Right cardiac atrium (tissue), 5 donors: Measurements from ENCODE around the gene LTO1. TPM values are rescaled to one million over a fixed set of nuclear protein-coding genes. Genes with fewer than 3 reads are reported as not detected.
"Not testable (repeated sequence)": the region's sequence is repeated elsewhere in the genome, so short reads cannot be mapped to it uniquely, and the experiment has no call there.

Experiments used
- ATAC-seq, 2 donors: fragments of 200-7000 bp; cut with Tn5 transposase; one replicate each; pipeline versions ENCODE4 v1.8.0 to v1.9.1; 2020; ENCODE audit warnings: moderate library complexity in 2 of 2, mild to moderate bottlenecking in 1 of 2
- DNase-seq, 3 donors: peaks; one replicate each; pipeline ENCODE4 v3.0.0-alpha.2; 2020
- H3K27ac ChIP-seq: one replicate; pipeline ENCODE4 v1.5.1; 2013; ENCODE audit warnings: mild to moderate bottlenecking, low read length, control low read depth, moderate library complexity
- H3K27me3 ChIP-seq: one replicate; pipeline ENCODE4 v1.6.1; 2013; ENCODE audit not compliant: control insufficient read depth, insufficient read depth
- H3K4me1 ChIP-seq: one replicate; pipeline ENCODE4 v1.6.1; 2013; ENCODE audit warnings: low read length; ENCODE audit not compliant: control insufficient read depth, insufficient read depth
- H3K4me3 ChIP-seq: one replicate; pipeline ENCODE4 v1.5.1; 2013; ENCODE audit warnings: low read length, control low read depth
- H3K9me3 ChIP-seq: one replicate; pipeline ENCODE4 v1.6.1; 2013; ENCODE audit warnings: low read length; ENCODE audit not compliant: control insufficient read depth
- WGBS: extraction: QIAGEN DNeasy Blood & Tissue Kit; methylation state at CpG from one replicate; pipeline ENCODE4 v1.1.7; 2013; 5-methylcytosine and 5-hydroxymethylcytosine counted together
- intact Hi-C, 4 donors: fragments of 100-400 bp; cut with DNase I; formaldehyde crosslinking; loops; one replicate each; pipeline versions ENCODE4 v1.11.0 to v1.14.0; 2022 to 2023
- polyA plus RNA-seq: library from polyadenylated mRNA; stranded (reverse); fragments of 200-250 nt; gene quantifications from one replicate; pipeline ENCODE4 v1.2.3, GENCODE V29; 2013
- total RNA-seq, 4 donors: library from RNA; stranded (reverse); fragmentation: NEBNext Ultra II Directional; extraction: Animal tissue kit (Norgen Biotek cat#: 25700); gene quantifications; one replicate each; pipeline ENCODE4 v1.2.1, GENCODE V29; 2021
- donor health status: healthy with polysubstance abuse.
- donor health status: DM: no; HTN: yes; CAD: no.
- donor health status: DM: no; HTN: no; CAD: no.
- donor health status: DM: no; HTN: yes; CAD: no; lungs with severe emphysema.
- donor health status: DM: yes; HTN: yes; CAD: no.

The LTO1 gene
- total and polyA plus RNA-seq, 5 donors, result 8.7 to 13.6 (median 10.5) TPM

DNA sequence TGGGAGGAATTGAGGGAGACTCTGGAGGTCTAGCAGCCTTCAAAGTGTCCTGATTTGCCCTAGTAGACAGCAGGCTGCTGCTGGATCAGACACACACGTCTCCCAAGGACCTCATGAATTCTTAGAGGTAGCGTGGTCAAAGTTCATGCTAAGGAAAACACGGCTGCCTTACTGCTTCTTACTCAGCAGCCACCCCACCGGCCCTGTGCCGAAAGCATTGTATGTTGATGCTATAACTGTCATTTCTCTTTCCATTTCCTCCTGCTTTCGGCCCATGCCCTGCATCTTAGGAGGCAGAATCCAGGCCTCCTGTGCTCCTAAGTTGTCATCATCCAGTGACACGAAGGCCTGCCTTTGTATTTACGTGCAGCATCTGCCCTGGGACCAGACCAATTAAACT lies 44.7 kb downstream of the LTO1 start:
- 96% methylated on average over 8 of the region's 8 CpGs for WGBS

DNA sequence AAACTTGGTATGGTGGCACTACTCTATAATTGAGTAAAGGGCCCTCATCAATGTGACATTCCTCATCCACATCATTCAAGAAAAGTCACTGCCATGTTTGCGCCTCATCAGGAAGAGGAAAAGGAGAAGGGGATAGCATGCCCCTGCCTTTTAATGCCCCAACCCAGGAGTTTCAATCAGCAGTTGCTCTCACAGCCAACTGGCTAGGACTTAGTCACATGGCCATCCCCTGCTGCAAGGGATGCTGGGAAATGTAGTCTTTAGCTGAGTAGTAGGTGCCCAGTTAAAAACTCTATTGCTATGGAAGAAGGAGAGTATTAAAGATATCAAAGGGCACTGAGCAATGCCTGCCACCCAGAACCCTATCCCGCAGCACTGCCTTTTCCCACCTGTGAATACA lies 45.1 kb downstream of the LTO1 start:
- WGBS, result 94% methylated on average over 2 of the region's 2 CpGs
- Histone ChIP-seq H3K9me3 (no peaks in the 10 kb centered on the region), H3K4me1 (no peaks in the 10 kb centered on the region), H3K27ac (no peak overlapping the region), H3K27me3 (no peaks in the 10 kb centered on the region), H3K4me3 (no peak overlapping the region)
- ATAC-seq, result no peak
- intact Hi-C loops, result loop anchor here in 3 of 4 donors (10.0 kb wide), 3 partner anchors 135 to 335 kb away; partner anchors contain the start of gene MYEOV (in 1 of the 3)
- DNase-seq, result no peak

More for the DNA sequence above, 44.7 kb downstream of the LTO1 start:
- Histone ChIP-seq H3K27ac (no peak overlapping the region), H3K4me3 (no peak overlapping the region), H3K27me3 (no peaks in the 10 kb centered on the region), H3K9me3 (no peaks in the 10 kb centered on the region), H3K4me1 (no peaks in the 10 kb centered on the region)
- intact Hi-C loops, result loop anchor here in 3 of 4 donors (10.0 kb wide), 3 partner anchors 136 to 336 kb away; partner anchors contain the start of gene MYEOV (in 1 of the 3)
- ATAC-seq (no peak), DNase-seq (no peak)

DNA sequence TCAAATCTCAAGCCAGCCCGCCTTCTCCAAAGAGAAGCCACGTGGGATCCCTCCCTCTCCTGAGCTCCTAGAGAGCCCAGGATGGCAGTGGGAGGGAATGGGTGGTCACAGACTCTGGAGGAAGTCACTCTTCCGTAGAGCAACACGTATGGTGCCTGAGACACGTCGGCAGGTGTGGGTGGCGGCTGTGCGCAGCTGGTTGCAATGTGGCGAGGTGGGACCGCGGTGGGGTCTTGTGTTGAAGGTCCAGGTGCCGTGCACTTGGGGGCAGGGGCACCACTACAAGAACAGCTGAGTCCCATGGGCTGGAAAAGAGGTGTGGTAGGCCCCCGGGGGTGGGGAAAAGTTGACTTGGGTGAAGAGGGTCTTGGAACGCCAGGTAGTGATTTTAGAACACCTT lies 47.6 kb downstream of the LTO1 start:
- Histone ChIP-seq H3K27ac (no peak overlapping the region), H3K27me3 (no peaks in the 10 kb centered on the region), H3K9me3 (no peaks in the 10 kb centered on the region), H3K4me1 (no peaks in the 10 kb centered on the region), H3K4me3 (no peak overlapping the region)
- ATAC-seq, result no peak
- intact Hi-C loops, result no loop called here
- WGBS, result 85% methylated on average over 14 of the region's 14 CpGs
- no peak for DNase-seq

DNA sequence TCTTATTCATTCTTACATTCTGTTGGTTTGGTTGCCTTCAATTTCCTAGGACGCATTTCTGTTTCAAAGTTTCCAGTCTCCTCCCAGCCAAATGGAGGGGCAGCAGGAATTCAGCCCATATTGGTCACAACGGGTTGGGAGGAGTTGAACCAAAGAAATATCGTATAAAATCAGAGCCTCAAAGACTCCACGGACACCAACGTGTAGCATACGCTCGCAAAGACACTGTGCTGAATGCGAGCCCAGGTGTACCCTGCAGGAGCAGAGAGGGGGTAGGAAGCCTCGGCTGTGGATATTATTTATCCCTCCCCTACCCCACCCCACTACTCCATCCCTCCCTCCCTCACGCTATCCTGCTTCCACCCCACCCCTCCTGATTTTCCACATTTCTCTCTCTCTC lies 49.7 kb downstream of the LTO1 start:
- intact Hi-C loops, result no loop called here

GRCh38 chr11:69624293-69624692 lies 50.9 kb downstream of the LTO1 start:
- WGBS, result 91% methylated on average over 1 of the region's 1 CpG
- intact Hi-C loops, result no loop called here
- DNase-seq, result no peak
- no peaks in the 10 kb centered on the region for H3K27me3 ChIP-seq
- H3K27ac ChIP-seq, result no peak overlapping the region
- H3K4me1 ChIP-seq, result no peaks in the 10 kb centered on the region
- no peaks in the 10 kb centered on the region for H3K9me3 ChIP-seq
- ATAC-seq, result no peak
- H3K4me3 ChIP-seq, result no peak overlapping the region

More for the DNA sequence above, 49.7 kb downstream of the LTO1 start:
- WGBS, result 87% methylated on average over 10 of the region's 10 CpGs
- Histone ChIP-seq H3K27me3 (no peaks in the 10 kb centered on the region), H3K4me1 (no peaks in the 10 kb centered on the region), H3K4me3 (no peak overlapping the region), H3K9me3 (no peaks in the 10 kb centered on the region), H3K27ac (no peak overlapping the region)
- no peak for DNase-seq
- no peak for ATAC-seq

DNA sequence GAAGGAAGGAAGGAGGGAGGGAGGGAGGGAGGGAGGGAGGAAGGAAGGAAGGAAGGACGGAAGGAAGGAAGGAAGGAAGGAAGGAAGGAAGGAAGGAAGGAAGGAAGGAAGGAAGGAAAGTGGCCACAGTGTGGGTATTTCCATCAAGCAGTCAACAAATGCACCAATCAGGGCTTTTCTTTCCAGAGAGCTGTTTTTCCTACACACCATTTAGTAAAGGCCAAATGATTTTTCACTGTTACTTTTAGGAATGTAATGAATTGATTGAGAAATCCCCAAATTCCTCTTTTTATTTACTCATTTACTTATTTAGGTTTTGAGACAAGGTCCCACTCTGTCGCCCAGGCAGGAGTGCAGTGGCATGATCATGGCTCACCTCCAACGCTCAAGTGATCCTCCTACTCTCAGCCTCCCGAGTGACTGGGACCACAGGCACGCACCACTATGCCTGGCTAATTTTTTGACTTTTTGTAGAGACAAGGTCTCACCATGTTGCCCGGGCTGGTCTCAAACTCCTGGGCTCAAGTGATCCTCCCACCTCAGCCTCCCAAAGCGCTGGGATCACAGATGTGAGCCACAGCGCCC lies 53.0 kb downstream of the LTO1 start:
- H3K4me3 ChIP-seq, ATAC-seq, H3K27me3 ChIP-seq, intact Hi-C loops, H3K27ac ChIP-seq, H3K9me3 ChIP-seq, H3K4me1 ChIP-seq, DNase-seq: not testable (repeated sequence)
- WGBS, result 79% methylated on average over 8 of the region's 8 CpGs

GRCh38 chr11:69620683-69621290 lies 54.4 kb downstream of the LTO1 start:
- Histone ChIP-seq H3K27me3 (no peaks in the 10 kb centered on the region), H3K9me3 (no peaks in the 10 kb centered on the region), H3K27ac (no peak overlapping the region), H3K4me1 (no peaks in the 10 kb centered on the region), H3K4me3 (no peak overlapping the region)
- 87% methylated on average over 2 of the region's 2 CpGs for WGBS
- intact Hi-C loops, result no loop called here
- ATAC-seq (no peak), DNase-seq (no peak)

- H3K27me3 ChIP-seq, result no peaks in the 10 kb centered on the region
- ATAC-seq (no peak), DNase-seq (no peak)
- no peak overlapping the region for H3K27ac ChIP-seq
- intact Hi-C loops, result no loop called here
- no peaks in the 10 kb centered on the region for H3K4me1 ChIP-seq
- WGBS, result 90% methylated on average over 8 of the region's 8 CpGs
- H3K4me3 ChIP-seq, result no peak overlapping the region
- no peaks in the 10 kb centered on the region for H3K9me3 ChIP-seq
Observed at GRCh38 chr11:69618237-69618636, 56.9 kb downstream of the LTO1 start.

DNA sequence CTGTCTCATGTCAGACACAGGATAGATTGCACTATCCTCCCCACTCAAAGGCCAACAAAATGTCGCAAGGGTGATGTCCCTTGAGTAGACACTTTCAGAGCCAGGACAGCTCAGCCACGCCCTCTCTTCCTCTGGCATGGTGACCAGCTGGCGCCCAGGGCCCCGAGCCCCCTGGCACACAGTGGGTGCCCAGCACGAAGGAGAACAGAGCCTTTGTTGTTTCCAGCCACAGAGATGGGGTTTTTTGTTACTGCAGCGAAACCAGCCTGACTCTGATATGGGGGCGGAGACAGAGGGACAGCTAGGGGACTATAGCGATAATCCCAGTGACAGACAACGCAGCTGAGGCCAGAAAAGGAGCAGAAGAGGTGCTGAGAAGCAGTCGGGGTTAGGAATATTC lies 57.5 kb downstream of the LTO1 start:
- no peaks in the 10 kb centered on the region for H3K4me1 ChIP-seq
- no peak overlapping the region for H3K27ac ChIP-seq
- intact Hi-C loops, result no loop called here
- no peak overlapping the region for H3K4me3 ChIP-seq
- DNase-seq (no peak), ATAC-seq (no peak)
- no peaks in the 10 kb centered on the region for H3K9me3 ChIP-seq
- H3K27me3 ChIP-seq, result no peaks in the 10 kb centered on the region
- 86% methylated on average over 10 of the region's 10 CpGs for WGBS

DNA sequence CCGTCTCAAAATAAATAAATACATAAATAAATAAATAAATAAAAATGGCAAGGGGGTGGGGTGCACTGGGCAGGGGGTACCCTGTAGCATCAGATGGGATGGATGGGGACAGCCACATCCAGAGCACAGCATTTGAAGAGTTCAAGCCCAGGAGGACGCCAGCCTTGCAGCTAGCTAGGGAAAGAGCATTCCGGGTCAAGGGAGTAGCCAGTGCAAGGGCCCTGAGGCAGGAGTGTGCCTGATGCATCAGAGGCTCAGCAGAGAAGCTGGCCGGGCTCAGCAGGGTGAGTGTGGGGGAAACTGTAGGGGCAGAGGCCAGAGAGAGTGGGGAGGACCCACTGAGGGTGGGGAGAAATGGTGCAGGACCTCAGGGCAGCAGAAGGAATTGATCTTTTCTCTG lies 57.9 kb downstream of the LTO1 start:
- Histone ChIP-seq H3K9me3 (no peaks in the 10 kb centered on the region), H3K4me3 (no peak overlapping the region), H3K27ac (no peak overlapping the region), H3K4me1 (no peaks in the 10 kb centered on the region), H3K27me3 (no peaks in the 10 kb centered on the region)
- intact Hi-C loops, result no loop called here
- WGBS, result 83% methylated on average over 4 of the region's 4 CpGs
- ATAC-seq (no peak), DNase-seq (no peak)
